HG03108 (cell line): ENCODE measurements around the gene NELFB.

Experiments
- ATAC-seq: cut with Tn5 transposase; IDR thresholded peaks from one replicate; pipeline ENCODE4 v1.9.1; 2021; ENCODE audit warnings: moderate library complexity; ENCODE audit not compliant: unreplicated experiment

NELFB gene

DNA sequence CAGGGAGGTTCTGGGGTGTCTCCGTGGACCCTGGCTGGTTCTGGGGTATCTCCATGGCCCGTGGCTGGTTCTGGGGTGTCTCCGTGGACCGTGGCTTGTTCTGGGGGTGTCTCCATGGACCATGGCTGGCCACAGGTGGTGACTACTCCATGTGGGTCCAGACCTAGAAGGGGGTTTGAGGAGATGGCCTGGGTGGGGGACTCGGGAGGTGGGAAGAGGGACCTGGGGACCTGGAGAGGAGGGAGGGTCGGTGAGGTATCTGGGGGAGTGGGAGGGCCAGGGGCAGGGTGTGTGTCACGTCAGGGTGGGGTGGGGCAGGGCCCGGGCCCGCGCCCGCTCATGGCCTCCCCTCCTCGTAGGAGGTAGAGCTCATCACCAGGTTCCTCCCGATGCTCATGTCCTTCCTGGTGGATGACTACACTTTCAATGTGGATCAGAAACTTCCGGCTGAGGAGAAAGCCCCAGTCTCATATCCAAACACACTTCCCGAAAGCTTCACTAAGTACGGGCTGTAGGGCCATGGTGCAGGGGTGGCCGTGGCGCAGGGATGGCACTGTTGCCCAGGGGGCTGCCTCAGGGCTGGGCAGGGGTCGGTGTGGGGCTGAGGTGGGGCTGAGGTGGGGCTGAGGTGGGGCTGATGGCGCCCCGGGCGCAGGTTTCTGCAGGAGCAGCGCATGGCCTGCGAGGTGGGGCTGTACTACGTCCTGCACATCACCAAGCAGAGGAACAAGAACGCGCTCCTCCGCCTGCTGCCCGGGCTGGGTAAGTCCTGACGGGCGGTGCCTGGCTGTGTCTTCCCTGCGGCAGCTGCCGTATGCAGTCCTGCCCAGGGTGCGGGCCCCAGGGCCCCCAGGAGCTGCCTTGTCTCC lies 11.7 kb downstream of the NELFB start:
- ATAC-seq = no peak

DNA sequence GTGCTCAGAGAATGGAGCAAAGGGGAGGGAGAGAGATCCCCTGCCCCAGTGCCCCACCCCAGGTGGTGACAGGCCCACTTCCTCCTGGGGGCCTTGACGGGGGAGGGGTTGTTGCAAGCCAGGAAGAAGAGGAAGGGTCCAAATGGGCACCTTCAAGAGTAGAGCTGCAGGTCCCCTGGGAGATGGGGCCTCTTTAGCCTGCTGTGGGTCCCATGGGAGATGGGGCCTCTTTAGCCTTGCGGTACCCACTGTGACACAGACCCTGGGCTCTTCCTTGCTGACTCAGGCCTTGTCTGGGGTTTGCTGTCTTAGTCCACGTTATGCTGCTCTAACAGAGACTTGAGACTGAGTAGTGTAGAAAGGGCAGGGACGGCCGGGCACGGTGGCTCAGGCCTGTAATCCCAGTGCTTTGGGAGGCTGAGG lies 12.8 kb downstream of the NELFB start:
- ATAC-seq = no peak

DNA sequence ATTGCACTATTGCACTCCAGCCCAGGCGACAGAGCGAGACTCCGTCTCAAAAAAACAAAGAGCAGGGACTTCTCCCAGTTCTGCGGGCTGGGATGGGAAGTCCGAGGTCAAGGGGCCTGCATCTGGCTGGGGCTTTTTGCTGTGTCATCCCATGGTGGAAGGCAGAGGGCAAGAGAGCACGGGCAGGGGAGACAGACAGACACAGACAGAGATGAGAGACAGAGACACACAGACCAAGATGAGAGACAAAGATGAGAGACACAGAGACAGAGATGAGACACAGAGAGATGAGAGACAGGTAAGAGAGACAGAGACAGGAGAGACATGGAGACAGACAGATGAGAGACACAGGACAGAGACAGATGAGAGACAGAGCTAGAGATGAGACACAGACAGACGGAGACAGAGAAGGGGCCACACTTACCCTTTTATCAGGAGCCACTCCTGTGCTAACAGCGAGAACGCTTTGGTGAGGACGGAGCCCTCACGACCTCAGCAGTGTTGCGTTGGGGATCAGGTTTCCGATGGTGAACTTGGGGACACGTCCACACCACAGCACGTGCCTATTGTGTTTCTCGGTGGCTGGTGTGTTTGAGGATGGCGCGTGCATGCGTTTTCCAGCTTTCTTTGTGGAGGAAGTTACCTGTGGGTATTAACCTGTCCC lies 13.5 kb downstream of the NELFB start:
- no peak for ATAC-seq

DNA sequence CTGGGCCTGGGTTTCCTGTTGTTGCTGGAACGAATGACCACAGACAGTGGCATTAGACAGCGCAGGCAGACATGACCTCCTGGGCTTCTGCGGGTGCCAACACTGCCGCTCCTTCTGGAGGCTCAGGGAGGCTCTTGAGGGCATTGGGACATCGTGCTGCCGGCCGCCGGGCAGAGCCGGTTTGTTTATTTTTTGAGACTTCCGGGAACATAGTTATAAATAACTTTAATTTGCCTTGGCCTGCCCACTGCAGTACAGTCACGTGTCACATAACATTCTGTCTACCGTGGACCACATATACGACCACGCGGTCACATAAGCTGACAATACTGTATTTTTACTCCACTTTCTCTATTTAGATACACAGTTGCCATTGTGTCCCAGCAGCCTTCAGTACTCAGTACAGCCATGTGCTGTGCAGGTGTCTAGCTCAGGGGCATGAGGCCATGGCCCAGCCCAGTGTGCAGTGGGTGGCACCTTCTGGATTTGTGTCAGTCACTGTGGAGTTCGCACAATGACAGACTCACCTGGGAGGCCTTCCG lies 14.2 kb downstream of the NELFB start:
- no peak for ATAC-seq

DNA sequence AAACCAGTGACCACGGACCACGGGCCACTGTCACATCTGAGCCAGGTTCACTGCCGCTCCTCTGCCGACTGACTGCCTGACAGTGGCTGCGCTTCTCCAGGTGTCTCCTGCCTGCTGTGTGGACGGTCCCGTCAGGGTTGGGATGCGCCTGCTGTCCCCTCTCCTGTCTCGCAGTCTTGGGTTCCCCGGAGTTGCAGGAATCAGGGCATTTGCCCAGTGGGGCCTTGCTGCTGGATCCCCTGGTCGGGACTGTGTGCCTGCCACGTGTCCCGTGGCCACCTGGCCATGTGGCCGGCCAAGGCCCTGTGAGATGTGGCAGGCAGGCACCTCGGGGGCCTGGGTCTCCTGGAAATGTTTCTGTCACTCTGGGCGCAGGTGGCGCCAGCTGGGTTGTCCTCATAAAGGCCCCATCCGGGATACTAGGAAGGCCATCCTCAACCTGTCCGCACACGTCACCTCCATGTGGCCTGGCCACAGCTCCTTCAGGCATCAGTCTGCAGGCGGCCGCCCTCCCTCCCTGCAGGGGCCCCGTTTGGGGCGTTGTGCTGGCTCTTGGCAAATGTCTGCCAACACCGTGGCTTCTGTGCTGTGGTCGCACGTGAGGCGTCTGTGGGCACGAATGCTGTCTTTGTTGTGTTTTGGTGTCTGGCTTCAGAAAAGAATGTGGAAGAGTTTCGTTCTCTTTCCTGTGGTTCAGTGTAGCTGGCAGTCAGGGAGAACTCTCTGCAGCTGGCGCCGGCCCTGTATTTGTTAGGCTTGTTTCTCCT lies 16.0 kb downstream of the NELFB start:
- ATAC-seq = no peak

DNA sequence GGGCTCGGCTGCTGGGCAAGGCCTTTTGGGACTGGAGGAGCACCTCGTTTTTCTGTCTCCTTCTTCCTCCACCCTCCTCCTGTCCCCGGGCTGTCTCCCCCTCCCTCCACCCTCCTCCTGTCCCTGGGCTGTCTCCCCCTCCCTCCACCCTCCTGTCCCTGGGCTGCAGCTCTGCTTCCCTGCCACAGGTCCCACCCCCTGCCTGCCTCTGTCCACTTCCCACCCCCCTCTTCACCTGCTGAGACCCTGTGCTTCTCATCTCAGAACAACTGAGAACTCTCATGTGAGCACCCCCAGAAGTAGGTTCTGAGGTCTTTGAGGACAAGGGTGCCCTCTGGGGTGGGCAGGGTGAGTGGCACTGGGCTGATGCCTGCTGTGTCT lies 16.6 kb downstream of the NELFB start:
- ATAC-seq = no peak

DNA sequence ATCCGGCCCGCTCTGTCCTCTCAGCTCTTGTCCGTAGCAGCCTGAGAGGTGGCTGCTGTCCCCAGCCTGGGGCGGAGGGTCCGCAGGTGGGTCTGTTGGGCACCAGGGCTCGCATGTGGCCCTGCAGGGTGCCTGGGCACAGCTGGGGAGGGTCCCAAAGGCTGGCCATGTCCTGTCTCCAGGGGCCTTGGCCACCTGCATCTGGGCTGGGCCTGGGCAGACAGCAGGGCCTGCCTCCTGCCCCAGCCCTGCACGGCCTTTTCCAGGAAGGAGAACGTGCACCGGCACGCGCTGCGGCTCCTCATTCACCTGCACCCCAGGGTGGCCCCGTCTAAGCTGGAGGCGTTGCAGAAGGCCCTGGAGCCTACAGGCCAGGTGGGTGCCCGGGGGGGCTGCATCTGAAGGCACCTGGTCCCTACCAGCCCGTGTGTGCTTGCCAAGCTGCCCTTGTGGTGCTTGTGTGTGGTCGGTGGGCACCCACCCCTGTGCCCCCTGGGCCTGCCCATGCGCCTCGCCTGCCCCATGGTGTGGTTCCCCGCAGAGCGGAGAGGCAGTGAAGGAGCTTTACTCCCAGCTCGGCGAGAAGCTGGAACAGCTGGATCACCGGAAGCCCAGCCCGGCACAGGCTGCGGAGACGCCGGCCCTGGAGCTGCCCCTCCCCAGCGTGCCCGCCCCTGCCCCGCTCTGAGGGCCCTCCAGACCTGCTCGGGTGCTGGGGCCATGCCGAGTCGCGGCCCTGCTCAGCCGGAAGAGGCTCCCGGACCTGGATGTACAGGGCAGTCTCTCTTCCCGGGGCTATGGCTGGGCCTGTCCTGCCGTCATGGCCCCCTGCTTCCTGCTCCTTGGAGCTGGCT lies 17.3 kb downstream of the NELFB start:
- no peak for ATAC-seq

DNA sequence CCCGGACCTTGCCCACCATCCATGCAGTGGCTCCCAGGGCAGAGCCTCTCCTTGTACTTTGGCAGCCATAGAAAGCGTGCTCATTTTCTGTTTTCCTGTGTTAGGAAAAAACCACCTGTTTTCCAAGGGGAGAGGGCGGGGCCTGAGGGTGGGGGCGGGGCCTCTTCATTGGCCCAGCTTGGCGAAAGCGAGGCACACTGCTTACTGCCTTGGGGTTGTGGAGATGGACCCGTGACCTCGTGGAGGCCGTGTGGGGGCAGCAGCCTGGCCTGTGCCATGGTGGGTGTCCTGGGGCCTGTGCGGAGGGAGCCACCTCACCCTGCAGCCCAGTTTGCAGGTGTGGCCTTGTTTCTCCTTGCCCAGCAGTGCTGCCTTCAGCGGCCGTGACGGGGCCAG lies 18.0 kb downstream of the NELFB start:
- no peak for ATAC-seq

DNA sequence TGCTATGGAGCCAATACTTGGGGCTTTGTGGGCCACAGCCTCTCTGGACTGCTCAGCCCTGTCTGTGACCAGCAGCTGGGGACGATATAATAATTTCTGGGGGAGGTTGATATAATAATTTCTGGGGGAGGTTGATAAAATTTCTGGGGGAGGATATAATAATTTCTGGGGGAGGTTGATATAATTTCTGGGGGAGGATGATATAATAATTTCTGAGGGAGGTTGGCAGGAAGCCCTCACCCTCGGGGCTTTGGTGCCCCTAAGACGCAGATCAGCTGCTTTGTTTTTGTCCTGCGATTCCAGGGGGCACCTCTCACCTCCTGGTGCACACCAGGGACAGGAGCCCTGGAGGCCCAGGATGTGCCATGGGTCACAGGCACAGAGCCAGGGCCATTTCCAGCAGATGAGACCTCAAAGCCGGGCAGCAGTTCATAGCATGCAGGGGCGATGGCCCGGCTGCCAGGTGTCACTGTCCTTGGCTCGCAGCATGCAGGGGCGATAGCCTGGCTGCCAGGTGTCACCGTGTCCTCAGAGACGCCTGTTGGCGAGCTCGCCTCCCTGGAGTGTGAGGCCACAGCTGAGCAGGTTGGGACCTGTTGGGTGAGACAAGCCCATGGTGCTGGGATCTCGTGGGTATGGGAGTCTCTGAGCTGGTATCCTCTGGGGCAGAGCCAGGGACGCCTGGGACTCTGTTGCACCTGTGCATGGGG lies 18.6 kb downstream of the NELFB start:
- ATAC-seq = no peak

DNA sequence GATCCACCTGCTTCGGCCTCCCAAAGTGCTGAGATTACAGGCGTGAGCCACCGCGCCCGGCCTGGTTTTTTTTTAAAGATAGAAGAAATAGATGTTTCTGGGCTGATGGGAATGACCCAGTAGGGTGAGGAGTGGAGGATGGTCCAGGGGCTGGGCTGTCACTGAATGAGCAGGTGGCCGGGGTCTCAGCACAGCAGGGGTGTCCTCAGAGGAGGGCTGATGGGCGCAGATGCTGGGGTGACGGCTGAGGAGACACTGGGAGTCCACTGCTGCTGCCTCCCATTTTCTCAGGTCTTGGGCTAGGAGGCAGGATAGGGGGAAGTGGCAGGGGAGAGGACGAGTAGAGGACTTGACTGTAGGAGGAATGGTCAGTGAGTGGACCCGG lies 20.1 kb downstream of the NELFB start:
- no peak for ATAC-seq

DNA sequence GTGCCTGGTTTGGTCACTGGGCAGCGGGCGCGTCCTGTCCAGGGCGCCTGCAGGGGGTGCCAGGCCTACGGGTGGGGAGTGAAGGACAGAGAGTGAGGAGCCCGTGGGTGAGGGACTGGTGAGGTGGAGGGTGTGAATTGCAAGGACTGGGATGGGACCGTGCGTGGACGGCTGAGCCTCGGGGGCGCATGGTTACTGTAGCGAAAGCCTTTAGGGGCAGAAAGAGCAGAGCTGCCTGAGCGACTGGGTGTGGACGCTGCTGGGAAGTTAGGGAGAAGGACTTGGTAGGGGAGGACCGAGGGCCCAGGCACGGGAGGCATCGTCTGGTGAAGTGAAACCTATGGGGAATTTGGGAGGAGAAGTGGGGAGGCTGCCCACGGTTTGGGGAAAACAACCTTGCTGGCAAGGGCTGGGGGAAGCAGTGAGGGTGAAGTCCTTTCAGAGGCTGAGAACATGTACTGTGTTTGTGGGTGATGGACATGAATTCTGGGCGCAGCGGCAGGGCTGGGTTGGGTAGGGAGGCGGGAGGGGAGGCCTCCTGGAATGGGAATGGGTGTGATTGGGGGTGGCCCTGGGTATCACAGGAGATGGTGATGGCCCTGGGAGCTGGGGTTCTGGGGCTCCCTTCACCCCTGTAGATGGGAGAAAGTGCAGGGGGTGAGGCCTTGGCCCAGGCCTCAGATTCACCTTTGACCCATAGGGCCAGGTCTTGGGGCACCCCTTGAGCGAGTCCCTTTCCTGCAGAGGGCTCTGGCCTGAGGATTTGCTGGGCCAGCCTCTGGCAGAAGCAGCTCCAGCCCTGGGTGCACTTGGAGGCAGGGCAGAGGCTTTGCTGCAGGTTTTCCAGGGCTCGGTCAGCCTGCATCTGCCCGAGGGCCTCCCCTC lies 20.7 kb downstream of the NELFB start:
- no peak for ATAC-seq

DNA sequence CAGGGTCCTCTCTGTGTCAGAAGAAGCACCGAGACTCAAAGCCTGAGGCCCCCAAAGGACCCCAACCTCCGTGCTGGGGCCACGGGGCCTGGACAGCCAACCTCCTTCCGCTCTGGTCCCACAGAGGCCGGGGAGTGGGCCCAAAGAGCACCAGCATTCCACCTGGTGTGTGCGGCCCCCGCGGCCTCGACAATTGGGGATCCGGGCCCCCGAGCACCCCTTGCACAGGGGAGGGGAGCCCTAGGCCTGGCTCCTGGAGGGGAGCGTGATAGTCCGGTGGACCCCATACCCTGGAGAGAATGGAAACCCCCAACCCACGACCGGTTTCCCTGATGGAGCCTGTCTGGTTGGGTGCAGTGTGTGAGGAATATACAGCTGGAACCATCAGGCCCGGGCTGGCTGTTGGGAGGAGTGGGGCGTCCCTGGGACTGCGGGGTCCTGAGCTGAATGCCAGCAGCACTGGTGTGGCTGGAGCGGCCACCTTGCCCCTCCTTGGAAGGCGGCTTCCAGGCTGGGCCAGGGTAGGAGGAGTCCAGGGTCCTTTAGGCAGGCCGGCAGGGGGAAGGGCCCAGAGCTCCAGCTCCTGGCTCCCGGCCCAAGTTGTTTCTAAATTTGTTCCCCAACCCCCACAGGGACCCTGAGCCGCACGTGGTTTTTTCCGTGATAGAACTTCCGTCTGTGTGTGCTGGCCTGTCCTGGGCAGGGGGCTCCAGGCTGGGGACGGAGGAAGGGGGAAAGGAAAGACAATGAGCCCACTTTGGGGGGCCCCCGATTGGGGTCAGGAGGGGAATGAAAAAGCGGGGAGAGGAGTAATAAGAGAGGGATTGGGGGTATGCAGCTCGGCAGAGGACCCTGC lies 21.6 kb downstream of the NELFB start:
- ATAC-seq = no peak

DNA sequence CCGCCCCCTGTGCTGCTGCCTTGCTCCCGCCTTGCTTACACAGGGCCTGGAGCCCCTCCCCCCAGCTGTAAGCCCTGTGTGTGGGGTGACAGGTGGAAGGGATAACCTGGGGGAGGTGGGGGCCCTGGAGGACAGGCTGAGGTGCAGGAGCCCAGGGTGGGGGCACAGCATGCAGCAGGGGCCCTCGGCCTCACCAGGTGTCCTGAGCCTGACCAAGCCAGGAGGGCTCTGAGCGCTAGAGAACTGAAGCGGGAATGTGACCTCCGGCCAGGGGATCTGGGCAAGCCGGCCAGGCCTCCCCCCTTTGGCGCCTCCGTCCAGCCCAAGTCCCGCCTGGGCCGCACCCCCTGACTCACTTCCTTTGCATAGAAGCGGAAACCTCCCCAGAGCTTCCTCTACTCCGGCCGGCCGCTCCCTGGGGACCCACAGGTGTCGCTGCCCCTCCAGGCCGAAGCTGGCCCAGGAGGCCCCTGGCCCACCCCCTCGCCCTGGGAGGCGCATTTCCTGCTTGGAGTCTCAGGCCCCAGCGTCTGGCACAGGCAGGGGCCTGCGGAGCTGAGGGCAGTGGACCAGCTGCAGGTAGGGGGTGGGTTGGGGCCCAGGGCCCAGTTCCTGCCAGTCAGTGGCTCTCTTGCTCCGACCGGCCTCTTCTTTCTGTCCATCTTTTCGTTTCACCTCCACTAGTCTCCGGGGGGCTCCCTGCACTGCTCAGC lies 22.4 kb downstream of the NELFB start, which contains the start of gene TOR4A:
Gene TOR4A (plus strand): TSS at position 398 of the 713 bp plus-strand sequence. CDS start 964 bp downstream, outside the sequence.
- peak; percentile 78 for ATAC-seq

DNA sequence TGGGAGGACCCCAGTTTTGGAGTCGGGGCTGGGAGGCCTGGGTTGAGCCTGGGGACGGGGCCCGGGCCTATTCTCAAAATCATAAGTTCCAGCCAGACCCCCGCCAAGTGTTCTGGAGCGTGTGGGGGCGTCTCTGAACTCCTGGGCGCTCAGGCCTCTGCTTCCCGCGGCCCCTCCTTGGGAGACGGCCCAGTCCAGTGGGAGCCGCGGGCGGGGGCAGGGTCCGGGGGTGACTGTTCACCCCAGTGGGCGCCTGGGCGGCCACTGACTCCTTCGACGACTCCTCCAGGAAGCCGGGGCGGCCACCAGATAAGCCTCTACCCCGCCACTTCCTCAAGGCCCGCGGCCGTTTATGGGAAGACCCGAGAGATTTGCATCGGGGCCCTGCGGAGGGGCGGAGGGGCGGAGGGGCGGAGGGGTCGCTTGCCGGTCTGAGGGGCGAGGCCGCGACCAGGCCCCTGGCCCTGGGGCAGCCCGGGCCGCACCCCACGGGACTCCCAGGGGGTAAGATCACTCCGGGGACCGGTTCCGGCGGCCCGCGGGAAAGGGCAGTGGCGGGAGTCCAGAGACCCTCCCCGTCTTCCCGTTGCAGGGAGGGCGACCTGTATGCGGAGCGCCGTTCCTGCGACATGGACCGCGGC lies 23.1 kb downstream of the NELFB start:
- ATAC-seq = no peak

DNA sequence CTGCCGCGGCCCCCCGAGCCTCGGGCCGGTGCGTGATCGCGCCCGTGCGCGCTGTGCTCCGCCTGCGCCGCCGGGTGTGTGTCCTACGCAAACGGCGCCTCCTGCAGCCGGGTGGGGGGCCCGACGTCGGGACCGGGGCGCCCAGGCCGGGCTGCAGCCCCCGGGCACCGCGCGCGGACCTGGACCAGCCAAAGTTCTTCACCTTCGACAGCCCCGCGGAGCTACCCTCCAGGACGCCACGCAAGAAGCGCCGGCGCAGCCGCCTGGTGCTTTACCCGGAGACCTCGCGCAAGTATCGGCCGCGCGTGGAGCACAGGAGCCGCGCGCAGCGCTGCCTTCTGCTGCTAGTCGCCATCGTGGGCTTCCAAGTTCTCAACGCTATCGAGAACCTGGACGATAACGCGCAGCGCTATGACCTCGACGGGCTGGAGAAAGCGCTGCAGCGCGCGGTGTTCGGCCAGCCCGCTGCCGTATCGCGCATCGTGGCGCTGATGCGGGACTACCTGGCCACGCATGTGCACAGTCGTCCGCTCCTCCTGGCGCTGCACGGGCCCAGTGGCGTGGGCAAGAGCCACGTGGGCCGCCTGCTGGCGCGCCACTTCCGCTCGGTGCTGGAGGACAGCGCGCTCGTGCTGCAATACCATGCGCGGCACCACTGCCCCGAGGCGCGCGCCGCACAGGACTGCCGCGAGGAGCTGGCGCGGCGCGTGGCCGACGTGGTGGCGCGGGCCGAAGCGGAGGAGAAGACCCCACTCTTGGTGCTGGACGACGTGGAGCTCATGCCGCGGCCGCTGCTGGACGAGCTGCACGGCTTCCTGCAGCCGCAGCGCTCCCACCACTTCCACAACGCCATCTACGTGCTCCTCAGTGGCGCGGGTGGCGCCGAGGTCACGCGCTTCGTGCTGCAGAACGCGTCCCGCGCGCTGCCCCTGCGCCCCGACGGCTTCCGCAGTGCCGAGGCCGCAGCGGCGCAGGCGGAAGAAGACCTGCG lies 23.9 kb downstream of the NELFB start:
- ATAC-seq = no peak
